GM21737 (cell line): ENCODE measurements around the gene ATP2B2.
A peak's percentile ranks its signal among the peaks of the same experiment; 100 is the strongest.

Source experiments
- ATAC-seq: cut with Tn5 transposase; IDR thresholded peaks from one replicate; pipeline ENCODE4 v1.9.1; 2021; ENCODE audit warnings: mild to moderate bottlenecking, moderate library complexity; ENCODE audit not compliant: unreplicated experiment

ATP2B2 gene

DNA sequence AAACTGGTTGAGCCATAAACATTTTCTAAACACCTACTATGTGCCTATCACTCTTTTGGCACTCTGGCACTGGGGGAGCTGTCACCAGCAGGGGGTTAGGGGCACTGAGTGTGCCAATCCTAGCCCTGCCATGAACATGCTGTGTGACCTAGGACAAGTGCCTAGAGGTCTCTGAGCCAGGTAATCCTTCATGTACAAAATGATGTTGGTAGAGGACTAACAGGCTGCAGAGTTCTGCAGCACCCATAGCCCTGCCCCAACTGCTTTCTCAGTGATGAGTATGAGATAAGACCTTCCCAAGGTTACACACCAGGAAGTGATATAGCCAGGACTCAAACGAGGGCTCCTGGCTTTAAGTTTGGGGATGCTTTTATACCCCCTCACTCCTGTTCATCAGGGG, 99.6 kb downstream of the ATP2B2 start:
- ATAC-seq, result no peak

DNA sequence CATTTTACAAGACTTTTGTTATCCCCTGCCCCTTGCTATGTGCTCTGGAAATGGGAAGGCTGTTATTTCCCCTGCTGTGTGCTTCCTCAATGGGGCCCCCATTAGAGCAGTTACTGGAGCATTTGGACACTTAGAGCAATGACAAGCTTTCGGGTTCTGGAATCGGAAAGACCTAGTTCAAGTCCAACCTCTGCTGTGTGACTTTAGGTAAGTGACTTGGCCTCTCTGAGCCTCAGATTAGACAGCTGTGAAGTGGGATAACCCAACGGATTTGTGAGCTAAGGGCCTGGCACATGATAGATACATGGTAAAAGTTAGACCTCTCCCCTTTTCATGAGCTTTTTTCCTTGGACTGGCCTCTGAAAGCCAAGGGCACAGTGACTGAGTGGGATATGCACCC, 100.5 kb downstream of the ATP2B2 start:
- ATAC-seq, result no peak

DNA sequence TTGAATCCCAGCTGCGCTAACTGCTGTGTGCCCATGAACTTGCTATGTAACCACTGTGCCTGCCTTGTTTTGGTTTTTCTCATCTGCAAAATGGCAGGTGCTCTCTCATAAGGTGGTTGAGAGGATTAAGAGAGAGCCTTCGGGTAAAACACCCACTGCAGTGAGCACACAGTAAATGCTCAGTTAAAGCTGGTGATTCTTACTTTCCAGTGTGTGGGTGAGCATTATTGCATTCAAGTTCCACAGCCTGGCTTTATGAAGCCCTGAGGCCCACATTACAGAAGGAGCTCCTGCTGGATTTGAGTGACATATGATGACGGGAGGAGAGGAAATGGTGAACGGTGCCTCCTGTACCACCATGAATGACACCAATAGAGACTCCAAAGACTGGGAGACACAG, 101.0 kb downstream of the ATP2B2 start:
- ATAC-seq, result no peak

DNA sequence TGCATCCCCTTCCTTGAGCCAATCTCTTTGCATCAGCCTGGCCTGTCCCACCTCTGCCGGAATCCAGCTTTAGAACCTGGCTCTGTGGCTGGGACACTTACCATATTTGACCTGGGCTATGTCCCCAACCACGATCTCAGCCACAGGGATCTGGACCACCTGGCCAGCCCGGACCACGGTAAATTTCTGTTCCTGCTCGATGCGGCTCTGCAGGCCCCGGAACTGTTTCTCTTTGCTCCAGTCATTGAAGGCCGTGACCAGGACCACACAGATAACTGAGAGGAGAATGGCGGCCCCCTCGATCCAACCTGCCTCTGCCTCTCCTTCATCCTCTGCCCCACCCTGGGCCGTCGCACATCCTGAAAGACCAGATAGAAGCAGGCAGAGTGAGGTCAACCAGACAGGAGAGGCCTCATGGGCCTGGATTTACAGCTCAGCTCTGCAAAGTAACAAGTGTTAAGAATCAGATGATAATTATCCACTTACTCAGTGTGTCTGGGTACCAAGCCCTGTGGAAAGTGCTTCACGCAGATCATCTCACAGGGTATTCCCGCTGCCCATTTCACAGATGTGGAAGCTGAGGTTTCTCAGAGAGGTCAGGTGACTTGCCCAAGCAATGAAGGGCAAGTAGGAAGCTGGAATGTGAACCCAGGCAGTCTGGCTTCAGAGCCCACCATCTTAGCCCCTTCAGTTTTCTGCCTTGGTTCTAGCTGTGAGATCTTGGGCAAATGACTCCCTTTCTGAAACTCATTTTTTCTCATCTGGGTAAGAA, 103.2 kb downstream of the ATP2B2 start:
- no peak for ATAC-seq

DNA sequence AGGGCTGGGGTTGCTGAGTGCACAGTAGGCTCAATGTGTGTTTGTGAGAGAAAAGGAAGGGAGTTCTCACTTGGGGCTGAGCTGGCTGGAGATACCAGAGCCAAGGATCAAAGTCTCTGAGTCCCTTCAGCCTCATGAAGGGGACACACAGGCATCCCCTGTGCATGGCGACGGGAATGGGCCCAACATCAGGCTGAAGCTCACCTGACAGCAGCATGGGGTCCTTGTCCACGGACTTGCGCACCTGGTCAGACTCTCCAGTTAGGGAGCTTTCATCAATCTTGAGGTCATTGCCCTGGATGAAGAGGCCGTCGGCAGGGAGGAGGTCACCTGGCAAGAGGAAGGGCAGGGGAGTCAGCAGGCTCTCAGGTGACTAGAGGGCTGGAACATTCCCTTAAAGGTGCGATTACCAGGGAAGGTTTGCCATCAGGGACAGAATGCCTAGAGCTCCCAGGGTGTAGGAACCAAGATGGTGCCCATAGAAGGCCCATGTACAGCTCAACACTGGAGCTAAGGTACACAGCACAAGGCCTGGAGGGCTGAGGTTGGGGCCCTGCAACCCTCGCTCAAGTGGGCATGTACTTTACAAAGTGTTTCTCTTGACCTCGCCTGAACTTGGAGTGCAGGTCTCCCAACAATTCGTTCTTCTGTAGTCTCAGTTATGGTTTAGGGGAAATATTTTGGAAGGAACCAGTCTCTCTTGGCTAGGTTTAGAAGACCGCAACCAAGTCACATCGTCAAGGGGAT, 104.5 kb downstream of the ATP2B2 start:
- no peak for ATAC-seq

DNA sequence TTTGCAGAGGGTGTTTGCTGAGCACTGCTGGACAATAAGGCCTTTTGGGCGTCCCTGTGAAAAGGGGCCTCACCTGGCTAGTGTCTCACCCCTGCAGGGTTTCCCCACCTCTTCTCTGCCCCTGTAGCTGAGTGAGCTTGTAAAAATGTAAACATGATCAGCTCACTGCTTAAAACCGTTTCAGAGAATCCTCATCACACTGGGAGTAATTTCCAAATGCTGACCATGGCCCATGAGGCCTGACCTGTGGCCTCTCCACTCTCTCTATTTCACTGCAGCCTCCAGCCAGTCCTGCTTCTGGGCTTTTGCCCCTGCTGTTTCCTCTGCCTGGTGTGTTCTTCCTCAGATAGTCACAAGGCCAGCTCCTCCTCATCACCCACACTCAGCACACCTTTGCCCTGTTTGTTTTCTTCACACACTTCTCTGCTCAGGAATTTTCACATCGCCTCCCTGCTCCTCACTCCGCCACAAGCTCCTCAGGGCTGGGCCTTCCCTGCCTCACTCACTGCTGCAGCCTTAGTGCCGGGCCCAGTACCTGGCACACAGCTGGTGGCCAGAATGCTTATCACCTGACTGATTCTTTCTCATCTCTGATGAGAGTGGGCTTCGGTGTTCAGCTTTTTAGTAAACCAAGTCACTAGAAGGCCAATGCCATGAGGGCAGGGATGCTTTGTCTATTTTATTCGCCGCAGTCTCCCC, 105.2 kb downstream of the ATP2B2 start:
- ATAC-seq, result no peak

DNA sequence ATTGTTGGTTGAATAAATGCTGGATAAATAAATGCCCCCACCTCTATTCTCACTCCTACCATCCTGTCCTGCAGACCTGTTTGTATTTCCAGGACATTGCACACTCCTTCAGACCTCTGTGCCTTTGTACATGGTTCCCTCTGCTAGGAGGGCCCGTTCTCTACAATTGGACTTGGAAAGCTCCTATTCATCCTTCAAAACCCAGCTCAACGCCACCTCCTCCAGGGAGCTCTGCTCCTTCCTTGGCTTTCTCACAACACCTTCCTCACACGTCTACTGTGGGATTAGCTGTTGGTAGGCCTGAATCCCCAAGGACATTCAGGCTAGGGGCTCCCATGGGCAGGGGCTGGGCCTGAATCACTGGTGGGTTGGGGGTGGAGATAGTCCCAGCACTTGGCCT, 105.8 kb downstream of the ATP2B2 start:
- no peak for ATAC-seq

DNA sequence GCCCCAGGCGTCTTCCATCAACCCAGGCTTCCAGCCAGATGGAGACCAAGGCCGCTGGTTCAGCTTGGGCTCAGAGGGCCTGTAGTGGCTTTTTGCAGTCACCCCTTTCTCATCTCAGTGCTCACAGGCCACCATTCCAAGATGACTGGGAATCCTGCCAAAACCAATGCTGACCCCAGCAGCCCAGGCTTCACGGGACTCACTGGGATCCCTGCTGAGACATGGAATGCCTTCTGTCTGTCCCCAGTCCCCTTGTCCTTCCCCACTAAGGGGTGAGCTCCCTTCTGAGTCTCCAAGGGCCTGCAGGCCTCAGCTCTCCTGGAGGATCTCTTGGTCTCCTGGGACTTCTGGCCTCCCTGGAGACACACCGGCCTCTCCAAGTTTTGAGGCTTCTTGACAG, 107.0 kb downstream of the ATP2B2 start:
- ATAC-seq, result no peak

DNA sequence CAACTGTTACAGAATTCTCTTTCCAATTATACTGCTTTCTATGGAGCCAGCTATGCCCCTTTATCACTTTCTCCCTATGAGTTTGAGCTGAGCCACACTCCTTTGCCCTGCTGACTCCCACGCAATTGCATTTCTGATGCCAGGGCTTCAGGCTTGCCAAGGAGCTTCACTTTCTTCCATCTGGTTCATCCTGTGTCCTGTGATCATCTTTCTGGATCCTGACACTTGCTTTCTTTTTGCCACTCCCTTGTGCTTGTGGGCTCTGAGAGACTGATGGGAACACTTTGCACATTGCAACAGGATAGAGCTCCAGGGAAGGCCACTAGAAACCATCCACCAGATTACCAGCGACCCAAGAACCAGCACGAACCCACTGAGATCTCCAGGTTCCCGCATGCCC, 107.5 kb downstream of the ATP2B2 start:
- no peak for ATAC-seq

DNA sequence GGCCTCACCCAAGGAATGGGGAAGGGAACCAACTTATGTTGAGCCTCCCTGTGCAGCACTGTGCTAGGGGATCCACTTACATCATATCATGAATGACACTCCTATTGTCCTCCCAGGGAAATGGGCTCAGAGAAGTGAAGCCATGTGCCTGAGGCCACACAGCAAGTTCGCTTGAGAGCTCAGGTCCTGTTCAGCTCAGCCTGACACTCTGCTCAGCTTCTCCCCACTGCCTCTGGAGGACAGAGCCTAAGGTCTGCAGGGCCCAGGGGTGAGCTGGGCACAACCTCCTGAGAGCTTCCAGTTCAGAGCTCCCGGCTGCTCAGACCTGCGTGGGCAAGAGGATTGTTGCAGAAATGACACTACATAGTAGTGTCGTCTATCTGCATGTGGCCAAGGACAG, 108.5 kb downstream of the ATP2B2 start:
- ATAC-seq, result no peak

DNA sequence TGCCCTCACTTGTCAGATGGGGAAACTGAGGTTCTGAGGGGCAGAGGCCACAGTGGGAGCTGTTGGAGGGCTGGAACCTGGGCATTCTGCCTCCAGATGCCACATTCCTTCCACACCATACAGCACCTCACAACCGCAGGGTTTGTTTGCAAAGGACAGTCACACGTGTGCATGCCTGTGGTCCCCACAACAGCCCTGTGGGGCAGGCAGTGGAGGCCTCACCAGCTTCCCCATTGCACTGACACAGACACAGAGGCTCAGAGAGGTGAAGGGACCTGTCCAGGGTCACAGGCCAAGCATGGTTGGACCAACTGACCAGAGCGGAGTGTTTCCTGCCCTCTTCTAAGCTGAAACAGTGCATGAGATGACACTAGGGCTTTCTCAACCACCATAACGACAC, 109.3 kb downstream of the ATP2B2 start:
- no peak for ATAC-seq

DNA sequence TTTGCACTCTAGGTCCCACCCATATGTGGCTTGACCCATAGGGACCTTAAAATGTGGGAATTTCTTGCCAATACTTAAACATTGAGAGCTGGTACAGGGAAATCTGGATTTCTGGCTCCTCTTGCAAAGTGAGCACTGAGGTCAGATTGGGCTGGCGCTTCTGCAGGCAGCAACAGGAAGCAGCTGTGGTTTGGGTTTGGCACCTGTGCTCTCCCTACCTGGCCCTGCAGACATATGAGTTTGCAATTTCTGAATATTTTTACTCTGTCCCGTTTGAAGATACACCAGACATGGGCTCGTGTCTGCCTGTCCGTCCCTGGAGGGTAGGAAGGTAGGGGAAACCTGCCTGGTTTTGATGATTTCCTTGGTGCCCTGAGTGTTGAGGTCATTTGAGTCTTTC, 109.7 kb downstream of the ATP2B2 start:
- ATAC-seq, result no peak

DNA sequence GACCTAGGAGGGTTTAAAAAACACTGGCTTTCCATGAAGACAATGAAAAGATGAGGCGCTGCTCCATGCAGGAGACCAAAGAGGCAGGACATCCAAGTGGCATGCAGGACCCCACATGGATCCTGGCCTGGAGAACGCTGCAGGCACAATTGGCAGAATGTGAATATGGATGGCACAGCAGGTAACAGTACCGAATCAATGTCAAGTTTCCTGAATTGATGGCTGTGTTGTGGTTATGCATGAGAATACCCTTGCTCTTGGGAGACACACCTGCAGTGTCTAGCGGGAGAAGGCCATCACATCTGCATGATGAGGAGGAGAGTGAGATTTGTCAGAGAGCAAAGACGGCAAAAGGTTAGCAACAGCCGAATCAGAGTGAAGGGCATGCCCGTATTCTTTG, 110.2 kb downstream of the ATP2B2 start:
- ATAC-seq, result no peak

DNA sequence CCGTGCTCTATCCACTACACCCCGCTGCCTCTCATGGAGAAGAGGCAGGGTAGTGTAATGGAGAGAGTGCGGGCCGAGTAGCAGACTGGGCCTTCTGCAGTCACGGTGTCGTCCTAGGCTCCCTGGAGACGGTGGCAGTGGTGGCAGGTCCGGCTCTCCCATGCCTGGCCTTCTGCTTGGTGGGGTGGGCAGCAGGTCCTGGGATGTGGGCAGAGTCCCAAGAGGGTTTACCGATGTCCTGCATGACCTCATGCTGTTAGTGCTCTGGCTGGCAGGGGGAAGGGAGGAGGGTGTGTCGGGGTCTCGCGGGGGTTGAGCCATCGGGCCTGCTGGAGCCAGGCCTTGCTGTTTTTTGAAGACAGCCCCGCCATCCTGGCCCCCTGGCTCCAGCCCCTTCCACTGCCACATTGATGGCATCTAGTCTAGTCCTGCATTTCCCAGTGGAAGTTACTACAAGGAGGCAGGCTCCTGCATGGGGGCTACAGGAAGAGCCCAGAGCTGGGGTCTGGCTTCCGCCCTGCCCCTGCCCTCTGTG, 110.8 kb downstream of the ATP2B2 start:
- no peak for ATAC-seq

DNA sequence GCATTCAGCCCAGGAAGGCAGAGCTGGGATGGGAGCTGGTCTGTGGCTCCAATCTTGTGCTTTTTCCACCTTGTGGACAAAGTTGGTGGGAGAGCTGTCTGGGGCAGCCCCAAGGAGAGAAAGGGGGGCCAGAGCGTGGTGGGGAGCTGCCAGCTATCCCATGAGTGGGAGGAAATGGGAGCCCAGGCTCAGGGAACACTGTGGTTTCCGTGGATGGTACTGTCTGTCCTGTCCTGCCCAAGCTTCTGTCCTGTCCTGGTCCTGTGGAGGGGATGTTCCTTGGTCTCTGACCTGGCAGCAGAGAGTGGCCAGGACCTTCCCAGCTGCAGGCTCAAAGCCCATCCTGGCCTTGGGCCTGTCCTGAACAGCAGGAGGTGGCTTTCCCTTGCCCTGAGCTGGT, 111.9 kb downstream of the ATP2B2 start:
- ATAC-seq, result no peak

DNA sequence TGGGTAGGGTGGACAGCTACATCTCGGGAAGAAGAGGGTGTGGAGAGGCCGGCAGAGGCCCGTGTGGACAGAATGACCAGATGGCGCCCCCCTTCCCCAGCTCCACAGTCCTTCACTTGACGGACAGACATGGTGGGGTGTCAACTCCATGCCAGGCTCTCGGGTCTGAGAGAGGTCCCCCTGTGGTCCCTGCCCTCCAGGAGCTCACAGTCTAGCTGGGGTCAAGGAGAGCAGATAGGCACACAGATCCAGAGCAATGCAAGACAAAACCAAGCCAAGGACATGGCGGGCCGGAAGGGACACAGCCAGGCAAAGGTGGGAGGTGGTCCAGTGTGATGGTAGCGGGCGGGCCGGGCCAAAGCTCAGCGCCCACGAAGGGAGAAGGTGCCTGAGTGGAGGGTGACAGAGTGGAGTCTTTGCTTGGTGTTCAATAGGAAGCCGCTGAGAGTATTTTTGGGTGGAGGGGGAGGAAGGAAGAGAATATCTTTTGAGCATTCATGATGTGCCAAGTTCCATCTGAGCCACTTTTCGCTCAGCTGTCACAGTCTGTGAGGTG, 112.4 kb downstream of the ATP2B2 start:
- ATAC-seq, result no peak

DNA sequence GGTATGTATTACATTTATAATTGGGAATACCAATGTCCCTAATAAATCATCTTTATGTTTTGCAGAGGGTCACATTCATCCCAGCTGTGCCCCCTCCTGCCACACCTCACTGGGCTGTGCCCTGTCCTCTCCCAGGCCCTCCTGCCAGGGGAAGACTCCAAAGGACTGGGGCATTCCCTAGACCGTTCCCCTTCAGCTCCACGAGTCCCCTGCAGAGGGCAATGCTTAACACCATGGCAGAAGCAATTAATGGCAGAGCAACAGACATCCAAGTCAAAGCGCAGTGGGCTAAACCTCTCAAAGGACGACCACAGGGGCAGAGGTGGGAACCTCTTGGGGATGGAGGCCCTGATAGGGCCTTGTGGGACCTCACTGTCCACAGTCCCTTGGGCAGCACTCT, 113.1 kb downstream of the ATP2B2 start:
- ATAC-seq, result no peak

DNA sequence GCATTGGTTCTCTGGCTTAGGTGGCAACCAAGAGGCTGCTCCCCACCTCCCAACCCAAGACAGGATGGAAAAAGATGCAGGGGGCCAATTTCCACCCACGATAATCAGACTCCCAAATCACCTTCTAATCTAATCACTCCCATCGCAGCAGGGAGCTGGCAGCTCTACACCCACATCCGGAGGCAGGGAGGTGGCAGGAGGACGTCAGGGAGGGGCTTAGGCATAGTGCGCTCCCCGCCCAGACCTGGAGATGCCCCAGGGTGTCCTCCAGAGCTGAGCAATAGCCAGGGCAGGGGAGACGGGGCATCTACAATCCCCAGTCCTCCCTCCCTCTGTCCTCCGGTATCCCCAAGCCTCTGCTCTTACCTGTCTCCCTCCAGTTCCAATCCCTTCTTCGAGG, 114.0 kb downstream of the ATP2B2 start:
- no peak for ATAC-seq

DNA sequence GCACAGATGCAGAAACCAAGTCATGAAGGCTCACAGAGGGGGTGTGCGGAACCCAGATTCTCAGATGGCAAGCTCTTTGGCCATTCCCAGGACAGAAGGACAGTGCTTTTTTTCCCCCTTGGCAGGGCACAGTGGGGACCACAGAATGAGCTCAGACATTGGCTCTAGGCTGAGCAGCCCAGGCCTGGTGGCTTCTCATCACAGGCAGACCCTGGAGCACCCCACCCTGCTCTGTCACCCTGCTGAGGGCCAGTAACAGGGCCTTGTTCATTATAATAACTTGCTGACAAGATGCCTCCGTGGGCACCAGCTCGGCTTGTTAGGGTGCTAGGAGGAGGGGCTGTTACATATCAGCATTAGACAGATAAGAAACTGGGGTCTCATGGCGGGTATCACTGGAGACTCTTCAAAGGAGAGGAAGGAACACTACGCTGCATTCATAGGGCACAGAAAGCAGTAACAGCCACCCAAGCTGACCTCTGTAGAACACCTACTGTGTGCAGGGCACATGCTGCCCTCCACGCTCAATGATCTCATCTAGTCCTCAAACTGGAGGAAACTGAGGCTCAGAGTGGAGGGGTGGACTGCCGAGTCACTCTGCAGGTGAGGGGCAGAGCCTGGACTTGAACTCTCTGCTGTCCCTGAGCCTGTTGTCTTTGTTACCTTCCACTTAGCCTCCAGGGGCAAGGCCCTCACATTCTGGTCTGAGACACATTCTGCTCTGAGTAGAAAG, 114.6 kb downstream of the ATP2B2 start:
- no peak for ATAC-seq

DNA sequence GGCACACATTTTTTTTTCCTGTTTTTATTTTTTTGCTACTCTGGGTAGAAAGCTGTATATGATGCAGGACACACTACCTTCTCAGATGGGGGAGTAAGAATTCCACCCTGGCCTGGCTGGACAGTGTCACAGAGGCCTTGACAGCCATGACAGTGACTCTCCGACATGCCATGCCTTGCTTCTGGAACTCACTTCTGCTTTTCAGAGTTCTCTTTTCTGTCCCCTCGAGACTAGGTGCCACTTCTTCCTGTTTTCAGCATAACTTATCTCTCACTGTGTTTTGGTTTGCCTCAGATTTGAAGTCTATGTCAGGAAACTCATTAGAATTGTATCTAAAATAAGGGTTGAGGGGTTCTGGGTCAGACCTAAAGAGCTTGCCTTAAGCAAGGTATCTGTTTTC, 115.4 kb downstream of the ATP2B2 start:
- ATAC-seq, result peak; percentile 68

DNA sequence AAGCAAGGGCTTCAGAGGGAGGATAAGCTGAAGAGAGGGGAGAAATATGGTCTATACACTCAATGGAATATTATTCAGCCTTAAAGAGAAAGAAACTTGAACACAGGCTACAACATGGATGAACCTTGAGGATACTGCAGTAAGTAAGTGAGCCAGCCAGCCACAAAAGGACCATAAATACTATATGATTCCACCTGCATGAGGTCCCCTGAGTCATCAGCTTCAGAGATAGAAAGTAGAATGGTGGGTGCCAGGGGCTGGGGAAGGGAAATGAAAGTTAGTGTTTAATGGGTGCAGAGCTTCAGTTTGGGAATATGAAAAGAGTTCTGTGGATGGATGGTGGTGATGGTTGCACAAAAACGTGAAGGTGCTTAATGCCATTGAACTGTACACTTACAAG, 116.0 kb downstream of the ATP2B2 start:
- no peak for ATAC-seq
